Parathyroid adenoma (tissue), 2 donors: ENCODE data around the gene MAN2A1.

ENCODE experiments used
- H2AFZ ChIP-seq: fragments of 300-600 bp; sonication (generic); one replicate; pipeline ENCODE4 v1.7.0; 2017; ENCODE audit warnings: antibody characterized with exemption, mild to moderate bottlenecking
- H3K27ac ChIP-seq: fragments of 300-600 bp; sonication (generic); one replicate; pipeline ENCODE4 v1.7.0; 2017
- H3K27me3 ChIP-seq: fragments of 300-600 bp; sonication (generic); one replicate; pipeline ENCODE4 v1.7.0; 2017; ENCODE audit warnings: low read length; ENCODE audit not compliant: control insufficient read depth, insufficient read depth
- H3K36me3 ChIP-seq: fragments of 300-600 bp; sonication (generic); one replicate; pipeline ENCODE4 v1.7.0; 2017; ENCODE audit warnings: low read length; ENCODE audit not compliant: control insufficient read depth, insufficient read depth
- H3K4me1 ChIP-seq: fragments of 300-600 bp; sonication (generic); one replicate; pipeline ENCODE4 v1.7.0; 2017; ENCODE audit warnings: control low read depth
- H3K4me2 ChIP-seq: fragments of 300-600 bp; sonication (generic); one replicate; pipeline ENCODE4 v1.7.0; 2017; ENCODE audit warnings: low read length
- H3K4me3 ChIP-seq: fragments of 300-600 bp; sonication (generic); one replicate; pipeline ENCODE4 v1.7.0; 2017; ENCODE audit warnings: low read depth, low read length
- H3K79me2 ChIP-seq: fragments of 300-600 bp; sonication (generic); one replicate; pipeline ENCODE4 v1.7.0; 2017; ENCODE audit warnings: control low read depth
- H3K9ac ChIP-seq: fragments of 300-600 bp; sonication (generic); one replicate; pipeline ENCODE4 v1.7.0; 2017; ENCODE audit warnings: mild to moderate bottlenecking
- H3K9me3 ChIP-seq: fragments of 300-600 bp; sonication (generic); one replicate; pipeline ENCODE4 v1.7.0; 2017; ENCODE audit warnings: low read length; ENCODE audit not compliant: control insufficient read depth
- CTCF ChIP-seq: fragments of 300-600 bp; sonication (generic); IDR thresholded peaks from one replicate; pipeline ENCODE4 v1.7.0; 2017; ENCODE audit warnings: antibody characterized with exemption, mild to moderate bottlenecking
- donor health status: primary hyperparathyroidism.

Gene MAN2A1

DNA sequence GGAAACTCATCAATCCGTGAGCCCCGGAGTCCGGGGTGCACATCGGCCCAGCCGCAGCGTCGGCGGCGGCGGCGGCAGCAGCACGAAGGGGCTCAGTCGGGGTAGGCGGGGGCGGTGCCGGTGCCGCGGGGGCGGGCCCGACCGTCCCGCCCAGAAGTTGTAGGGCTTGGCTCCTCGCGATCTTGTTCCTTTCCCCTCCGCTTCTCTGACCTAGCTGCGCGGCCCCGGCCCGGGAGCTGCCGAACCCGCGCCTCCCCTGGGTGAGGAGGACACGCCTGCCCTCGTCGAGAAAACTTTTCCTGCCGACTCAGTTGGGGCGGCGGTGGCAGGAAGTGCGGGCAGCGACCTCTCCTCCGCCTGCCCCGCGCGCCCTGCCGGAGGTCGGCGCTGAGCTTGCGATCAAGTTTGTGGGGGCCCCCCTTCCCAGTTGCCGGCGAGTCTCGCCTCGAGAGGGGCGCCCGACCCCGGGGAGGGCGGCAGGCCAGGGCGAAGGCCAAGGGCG is at the start of gene MAN2A1:
Gene MAN2A1 (plus strand): TSS at position 188 of the 502 bp plus-strand sequence. CDS start 491 bp downstream, outside the sequence.
- Histone ChIP-seq H3K9ac (peak within 1 kb of the TSS; percentile 38), H2AFZ (peak within 1 kb of the TSS; percentile 95), H3K4me2 (peak within 1 kb of the TSS; percentile 80), H3K9me3 (no peaks in the 10 kb centered on the region), H3K4me1 (peaks cover 1% of the 10 kb centered on the region), H3K27me3 (no peaks in the 10 kb centered on the region), H3K36me3 (no peaks in the 10 kb centered on the region), H3K4me3 (peak within 1 kb of the TSS; percentile 78), H3K79me2 (no peaks in the 10 kb centered on the region), H3K27ac (peak within 1 kb of the TSS; percentile 83)
- TF ChIP-seq CTCF = no peak

- no peak overlapping the region for H3K4me2 ChIP-seq
- no peak overlapping the region for H3K9ac ChIP-seq
- H3K79me2 ChIP-seq = no peaks in the 10 kb centered on the region
- no peaks in the 10 kb centered on the region for H3K36me3 ChIP-seq
- H3K27me3 ChIP-seq = no peaks in the 10 kb centered on the region
- no peak for TF ChIP-seq CTCF
- H3K27ac ChIP-seq = no peak overlapping the region
- H3K4me3 ChIP-seq = no peak overlapping the region
- H3K4me1 ChIP-seq = no peaks in the 10 kb centered on the region
- H2AFZ ChIP-seq = no peak overlapping the region
- no peaks in the 10 kb centered on the region for H3K9me3 ChIP-seq
Observed at GRCh38 chr5:109640976-109641375, 48.8 kb upstream of the MAN2A1 start.

DNA sequence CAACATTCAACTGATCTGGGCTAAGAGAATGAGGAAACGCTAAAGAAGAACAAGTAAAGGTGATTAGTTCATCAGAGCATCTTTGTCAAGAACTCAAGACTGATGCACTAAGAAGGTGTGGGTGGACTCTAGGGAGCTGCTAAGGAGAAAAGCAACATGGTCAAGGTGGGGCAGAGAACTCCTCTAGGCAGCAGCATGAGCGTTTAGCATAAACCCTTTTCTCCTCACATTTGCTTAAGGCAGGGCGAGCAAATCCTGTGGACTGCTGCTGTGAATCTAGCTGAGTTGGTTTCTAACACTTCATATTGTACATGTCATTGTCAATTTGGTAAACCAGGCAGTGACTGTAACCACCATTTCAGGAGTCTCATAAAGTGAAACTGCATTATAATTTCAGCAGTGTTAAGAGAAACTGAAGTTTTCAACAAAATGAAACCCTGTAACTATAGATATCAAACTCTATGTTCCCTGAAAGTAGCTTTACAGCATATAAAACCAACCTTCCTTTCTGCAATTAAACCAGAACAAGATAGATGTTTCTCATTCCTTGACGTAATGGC is 45.9 kb upstream of the MAN2A1 start:
- Histone ChIP-seq H3K36me3 (no peaks in the 10 kb centered on the region), H3K4me3 (no peak overlapping the region), H3K4me2 (no peak overlapping the region), H3K9me3 (no peaks in the 10 kb centered on the region), H3K27ac (no peak overlapping the region), H3K9ac (no peak overlapping the region), H3K4me1 (no peaks in the 10 kb centered on the region), H3K27me3 (no peaks in the 10 kb centered on the region), H2AFZ (no peak overlapping the region), H3K79me2 (no peaks in the 10 kb centered on the region)
- TF ChIP-seq CTCF = no peak

GRCh38 chr5:109644829-109645228 is 44.9 kb upstream of the MAN2A1 start:
- H3K27ac ChIP-seq = no peak overlapping the region
- H3K36me3 ChIP-seq = no peaks in the 10 kb centered on the region
- no peaks in the 10 kb centered on the region for H3K9me3 ChIP-seq
- H2AFZ ChIP-seq = no peak overlapping the region
- H3K9ac ChIP-seq = no peak overlapping the region
- H3K4me3 ChIP-seq = no peak overlapping the region
- no peaks in the 10 kb centered on the region for H3K4me1 ChIP-seq
- no peaks in the 10 kb centered on the region for H3K27me3 ChIP-seq
- no peak overlapping the region for H3K4me2 ChIP-seq
- no peak for TF ChIP-seq CTCF
- H3K79me2 ChIP-seq = no peaks in the 10 kb centered on the region

DNA sequence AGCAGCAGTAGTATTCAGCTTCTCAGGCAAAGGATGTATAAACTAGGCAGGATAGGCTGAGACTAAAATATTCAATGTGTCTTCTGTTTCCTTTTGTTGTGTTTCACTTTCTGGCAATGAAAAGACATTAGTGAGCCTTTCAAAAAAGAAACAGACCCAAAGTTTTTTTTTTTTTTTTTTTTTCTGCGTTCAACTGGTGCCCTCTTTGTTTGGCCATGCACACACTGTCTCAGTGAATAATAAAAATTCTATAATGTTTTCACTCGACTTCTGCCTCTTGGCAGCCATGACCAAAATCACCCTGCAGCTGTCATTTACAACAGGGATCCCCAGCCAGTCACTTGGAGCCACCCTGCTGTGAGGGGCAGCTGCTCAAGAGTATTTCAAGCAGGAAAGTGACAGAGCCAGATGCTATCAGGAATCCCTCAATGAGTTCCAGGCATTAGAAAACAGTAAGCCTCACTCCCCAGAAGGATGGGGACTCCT is 44.0 kb upstream of the MAN2A1 start:
- no peak for TF ChIP-seq CTCF
- H3K36me3 ChIP-seq = no peaks in the 10 kb centered on the region
- H3K4me3 ChIP-seq = no peak overlapping the region
- no peak overlapping the region for H3K4me2 ChIP-seq
- no peak overlapping the region for H2AFZ ChIP-seq
- no peaks in the 10 kb centered on the region for H3K27me3 ChIP-seq
- no peak overlapping the region for H3K27ac ChIP-seq
- H3K9me3 ChIP-seq = no peaks in the 10 kb centered on the region
- H3K9ac ChIP-seq = no peak overlapping the region
- no peaks in the 10 kb centered on the region for H3K79me2 ChIP-seq
- H3K4me1 ChIP-seq = no peaks in the 10 kb centered on the region
